Mucosa of stomach (tissue), 1 donor: ENCODE measurements around the gene SZT2.

Experiments used
- H3K27me3 ChIP-seq: one replicate; pipeline ENCODE4 v1.7.0; 2013; ENCODE audit warnings: mild to moderate bottlenecking, low read length; ENCODE audit not compliant: control insufficient read depth, insufficient read depth
- H3K36me3 ChIP-seq: one replicate; pipeline ENCODE4 v1.7.0; 2013; ENCODE audit warnings: low read length; ENCODE audit not compliant: control insufficient read depth, insufficient read depth
- H3K4me1 ChIP-seq: one replicate; pipeline ENCODE4 v1.7.0; 2013; ENCODE audit warnings: mild to moderate bottlenecking, low read length; ENCODE audit not compliant: control insufficient read depth, insufficient read depth
- H3K4me3 ChIP-seq: one replicate; pipeline ENCODE4 v1.7.0; 2013; ENCODE audit warnings: low read length
- H3K9ac ChIP-seq: one replicate; pipeline ENCODE4 v1.7.0; 2013; ENCODE audit warnings: mild to moderate bottlenecking, low read length, moderate library complexity
- H3K9me3 ChIP-seq: one replicate; pipeline ENCODE4 v1.7.0; 2013; ENCODE audit warnings: mild to moderate bottlenecking, low read length, moderate library complexity; ENCODE audit not compliant: control insufficient read depth
- donor health status: Pancreatic carcinoma.

Gene SZT2

DNA sequence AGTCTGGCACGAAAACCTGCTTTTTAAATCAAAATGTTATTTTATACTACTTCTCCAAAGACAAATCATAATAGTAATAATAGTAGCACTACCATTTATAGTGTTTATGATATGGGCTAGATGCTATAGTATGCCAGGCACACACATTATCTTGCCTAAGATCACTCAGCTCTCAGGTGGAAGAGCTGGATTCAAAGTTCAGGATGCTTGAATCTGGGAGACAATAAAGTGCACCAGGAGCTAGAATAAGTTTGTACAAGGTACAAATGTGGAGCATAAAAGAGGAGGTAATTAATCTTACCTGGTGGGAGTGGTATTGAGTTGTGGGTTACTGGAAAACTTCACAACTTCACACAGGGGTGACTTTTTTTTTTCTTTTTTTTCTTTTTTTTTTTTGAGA lies 11.9 kb upstream of the SZT2 start:
- Histone ChIP-seq H3K36me3 (peaks cover 3% of the 10 kb centered on the region), H3K4me1 (peaks cover 10% of the 10 kb centered on the region), H3K27me3 (no peaks in the 10 kb centered on the region), H3K9ac (no peak overlapping the region), H3K4me3 (no peak overlapping the region), H3K9me3 (no peaks in the 10 kb centered on the region)

DNA sequence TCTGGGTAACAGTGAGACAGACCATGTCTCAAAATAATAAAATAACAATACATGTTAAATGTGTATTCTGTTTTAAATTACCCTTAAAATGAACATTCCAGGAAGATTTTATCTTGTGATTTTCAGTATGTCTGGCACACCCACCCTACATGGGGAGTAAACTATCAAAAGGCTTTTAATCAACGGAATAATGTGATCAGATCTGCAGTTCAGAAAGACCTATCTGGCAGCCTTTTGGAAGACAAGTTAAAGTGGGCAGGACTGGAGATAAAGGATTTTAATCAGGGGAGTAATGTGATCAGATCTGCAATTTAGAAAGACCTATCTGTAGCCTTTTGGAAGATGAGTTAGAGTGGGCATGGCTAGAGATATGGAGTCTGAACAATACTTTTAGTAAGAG lies 10.2 kb upstream of the SZT2 start:
- H3K4me1 ChIP-seq: peaks cover 7% of the 10 kb centered on the region
- no peaks in the 10 kb centered on the region for H3K9me3 ChIP-seq
- no peaks in the 10 kb centered on the region for H3K27me3 ChIP-seq
- H3K36me3 ChIP-seq: peaks cover 9% of the 10 kb centered on the region
- no peak overlapping the region for H3K9ac ChIP-seq
- H3K4me3 ChIP-seq: no peak overlapping the region

DNA sequence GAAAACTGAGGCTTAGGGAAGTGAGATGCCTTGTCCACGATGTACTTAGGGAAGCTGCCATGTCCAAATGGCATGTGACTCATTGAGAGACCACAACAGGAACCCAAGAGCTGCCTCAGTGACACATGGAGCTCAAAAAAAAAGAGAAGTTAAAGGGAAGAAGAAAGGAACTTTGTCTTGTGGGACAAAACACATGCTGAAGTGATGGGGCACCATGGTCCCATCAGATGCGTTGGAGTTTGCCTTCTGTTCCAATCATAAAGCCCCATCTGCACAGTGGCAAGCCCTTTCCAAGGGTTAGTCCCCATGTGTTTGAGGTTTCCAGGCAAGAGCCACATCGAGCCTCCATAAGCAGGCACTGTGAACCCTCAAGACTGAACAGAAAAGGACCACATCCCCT lies 8.1 kb upstream of the SZT2 start:
- no peak overlapping the region for H3K9ac ChIP-seq
- H3K4me3 ChIP-seq: no peak overlapping the region
- H3K4me1 ChIP-seq: peaks cover 7% of the 10 kb centered on the region
- H3K27me3 ChIP-seq: no peaks in the 10 kb centered on the region
- H3K36me3 ChIP-seq: peaks cover 17% of the 10 kb centered on the region
- H3K9me3 ChIP-seq: no peaks in the 10 kb centered on the region

DNA sequence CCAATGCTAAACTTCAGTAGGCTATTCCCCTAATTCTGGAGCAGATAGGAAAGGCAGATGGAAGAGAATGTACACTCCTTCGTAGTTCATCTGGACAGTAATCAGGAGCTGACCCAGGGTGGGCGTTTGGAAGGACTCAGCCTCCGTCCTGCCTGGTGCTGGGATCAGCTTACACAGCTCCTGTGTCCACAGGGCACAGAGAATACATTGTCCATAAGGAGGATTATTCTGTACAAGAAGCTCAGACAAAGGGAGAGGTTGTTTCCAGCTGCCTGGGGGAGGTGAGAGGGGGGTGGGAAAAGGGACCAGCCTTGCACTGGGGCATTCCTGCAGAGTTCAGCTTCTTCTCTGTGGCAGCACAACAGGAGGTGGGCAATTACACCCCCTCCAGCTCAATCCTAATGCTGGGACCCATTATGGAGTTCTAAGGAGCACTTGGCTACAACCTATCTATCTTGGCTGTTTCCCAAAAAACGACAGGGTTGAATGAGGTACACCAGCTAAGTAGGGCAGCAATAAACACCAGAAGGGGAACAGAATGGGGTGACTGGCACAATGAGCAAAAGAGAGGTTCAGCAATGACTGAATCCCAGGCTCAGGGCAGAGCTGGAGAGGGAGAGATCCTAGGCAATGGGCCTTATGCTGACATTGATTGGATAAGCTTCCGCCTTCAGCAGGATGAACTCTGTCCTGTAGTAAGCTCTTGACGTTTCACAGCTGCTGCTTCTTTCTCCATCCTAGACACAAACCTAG lies 7.5 kb upstream of the SZT2 start:
- H3K9me3 ChIP-seq: no peaks in the 10 kb centered on the region
- no peaks in the 10 kb centered on the region for H3K27me3 ChIP-seq
- H3K4me1 ChIP-seq: peaks cover 7% of the 10 kb centered on the region
- H3K9ac ChIP-seq: no peak overlapping the region
- peaks cover 17% of the 10 kb centered on the region for H3K36me3 ChIP-seq
- no peak overlapping the region for H3K4me3 ChIP-seq

DNA sequence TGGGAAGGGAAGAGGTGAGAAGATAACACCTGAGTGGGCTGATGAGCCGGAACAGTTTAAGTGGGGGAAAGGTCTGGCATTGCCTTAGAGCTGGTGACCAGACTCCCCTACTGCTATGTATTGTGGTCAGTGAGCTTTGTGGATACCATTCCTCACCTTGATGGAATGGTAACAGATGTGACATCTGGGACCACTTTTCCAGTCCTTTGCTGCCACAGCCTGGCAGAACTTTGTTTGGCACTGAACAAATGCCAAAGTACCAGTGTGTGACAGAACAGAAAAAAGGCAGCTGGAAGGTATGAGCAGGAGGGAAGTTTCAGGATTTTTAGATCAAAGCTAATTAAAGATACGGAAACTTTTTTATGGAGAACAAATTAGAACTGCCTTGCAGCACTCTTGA lies 6.2 kb upstream of the SZT2 start:
- H3K4me3 ChIP-seq: no peak overlapping the region
- no peaks in the 10 kb centered on the region for H3K9me3 ChIP-seq
- no peak overlapping the region for H3K9ac ChIP-seq
- peaks cover 11% of the 10 kb centered on the region for H3K4me1 ChIP-seq
- peaks cover 17% of the 10 kb centered on the region for H3K36me3 ChIP-seq
- H3K27me3 ChIP-seq: no peaks in the 10 kb centered on the region

DNA sequence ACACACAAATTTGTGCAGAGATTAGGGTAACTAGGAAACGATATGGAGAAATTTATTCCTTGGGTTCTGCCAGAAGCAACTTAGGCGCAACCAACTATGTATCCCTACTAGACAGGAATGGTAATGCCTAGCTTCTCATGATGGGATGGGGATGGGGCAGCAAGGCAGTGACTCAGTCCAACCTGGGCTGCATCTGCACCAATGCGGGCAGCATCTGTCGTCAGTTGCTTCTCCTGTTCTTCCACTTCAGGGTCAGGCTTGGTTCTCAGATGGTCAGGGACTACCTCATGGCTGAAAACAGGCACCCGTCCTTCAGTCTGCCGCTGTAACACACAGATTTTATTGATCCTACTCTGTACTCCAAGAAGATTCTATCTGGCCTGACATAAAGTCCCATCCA lies 3.0 kb upstream of the SZT2 start:
- Histone ChIP-seq H3K36me3 (peaks cover 17% of the 10 kb centered on the region), H3K4me3 (no peak overlapping the region), H3K27me3 (no peaks in the 10 kb centered on the region), H3K4me1 (peaks cover 22% of the 10 kb centered on the region), H3K9me3 (no peaks in the 10 kb centered on the region), H3K9ac (no peak overlapping the region)

DNA sequence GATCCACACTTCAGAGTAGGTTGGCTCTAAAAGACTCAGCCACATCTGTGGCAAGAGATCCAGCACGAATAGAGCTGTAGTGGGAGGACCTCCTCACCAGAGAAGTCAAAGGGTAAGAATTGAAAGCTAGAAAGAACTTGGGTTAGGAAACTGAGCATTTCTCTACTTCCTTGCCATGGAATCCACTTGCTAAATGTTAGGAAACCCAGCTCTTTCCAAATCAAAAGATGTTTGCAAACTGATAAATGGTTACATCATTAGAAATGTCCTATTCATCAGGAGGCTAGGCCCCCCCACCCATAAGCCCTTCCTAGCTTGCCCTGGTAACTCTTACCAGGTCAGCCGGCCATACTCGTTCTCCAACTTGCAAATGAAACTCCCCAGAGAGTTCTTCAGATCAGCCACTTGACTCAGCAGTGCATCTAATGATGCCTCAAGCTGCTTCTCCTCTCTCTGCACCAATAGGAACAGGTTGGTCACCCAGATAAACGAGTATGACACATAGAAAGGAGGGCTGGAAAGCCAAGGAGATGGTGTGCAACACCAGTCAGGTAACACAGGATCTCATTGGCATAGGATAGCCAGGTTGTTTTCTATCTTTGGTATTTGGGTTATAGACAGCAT lies 1.6 kb upstream of the SZT2 start:
- peaks cover 12% of the 10 kb centered on the region for H3K36me3 ChIP-seq
- peak overlapping the region; percentile 95 for H3K9ac ChIP-seq
- H3K4me1 ChIP-seq: peaks cover 15% of the 10 kb centered on the region
- H3K27me3 ChIP-seq: no peaks in the 10 kb centered on the region
- no peaks in the 10 kb centered on the region for H3K9me3 ChIP-seq
- no peak overlapping the region for H3K4me3 ChIP-seq

DNA sequence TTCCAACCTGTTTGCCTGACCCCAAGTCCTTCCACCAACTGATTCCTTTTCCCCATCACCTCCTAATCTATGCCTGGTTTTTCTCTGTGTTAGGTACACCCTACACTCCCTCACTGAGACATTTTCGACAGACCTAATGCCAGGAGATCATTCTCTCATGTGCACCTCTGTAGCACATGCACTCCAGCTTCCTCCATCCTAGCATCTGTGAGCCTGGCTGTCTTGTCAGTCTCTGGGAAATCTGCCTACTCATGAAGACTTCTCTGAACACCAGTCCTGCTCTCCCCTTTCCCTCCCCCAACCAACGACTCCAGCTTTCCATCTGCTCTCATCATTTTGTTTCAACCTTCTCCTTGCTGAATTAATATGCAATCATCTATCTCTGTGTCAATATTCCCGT lies 1.1 kb upstream of the SZT2 start:
- Histone ChIP-seq H3K36me3 (peaks cover 11% of the 10 kb centered on the region), H3K9ac (peak overlapping the region; percentile 95), H3K4me3 (peak overlapping the region; percentile 52), H3K9me3 (no peaks in the 10 kb centered on the region), H3K27me3 (no peaks in the 10 kb centered on the region), H3K4me1 (peaks cover 15% of the 10 kb centered on the region)

DNA sequence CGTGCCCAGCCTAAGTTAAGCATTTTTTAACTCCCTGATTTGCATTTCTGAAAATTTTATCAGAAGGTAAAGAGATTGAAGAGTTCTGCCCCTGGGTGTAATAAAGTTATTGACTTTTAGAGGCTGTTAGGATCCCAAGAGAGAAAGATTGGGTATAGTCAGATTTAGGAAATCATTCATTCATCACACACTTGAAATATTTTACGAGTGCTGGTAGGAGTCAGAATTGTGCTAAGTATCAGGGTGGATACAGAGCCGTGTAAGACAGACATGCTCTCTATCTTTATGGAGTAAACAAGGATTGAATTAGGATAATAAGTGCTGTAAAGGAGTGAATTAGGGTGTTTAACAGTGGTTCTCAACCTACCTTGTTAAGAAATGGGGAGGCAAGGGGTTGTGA lies 3.0 kb downstream of the SZT2 start:
- H3K27me3 ChIP-seq: no peaks in the 10 kb centered on the region
- H3K4me1 ChIP-seq: peaks cover 15% of the 10 kb centered on the region
- no peak overlapping the region for H3K4me3 ChIP-seq
- H3K9me3 ChIP-seq: no peaks in the 10 kb centered on the region
- no peaks in the 10 kb centered on the region for H3K36me3 ChIP-seq
- H3K9ac ChIP-seq: no peak overlapping the region

DNA sequence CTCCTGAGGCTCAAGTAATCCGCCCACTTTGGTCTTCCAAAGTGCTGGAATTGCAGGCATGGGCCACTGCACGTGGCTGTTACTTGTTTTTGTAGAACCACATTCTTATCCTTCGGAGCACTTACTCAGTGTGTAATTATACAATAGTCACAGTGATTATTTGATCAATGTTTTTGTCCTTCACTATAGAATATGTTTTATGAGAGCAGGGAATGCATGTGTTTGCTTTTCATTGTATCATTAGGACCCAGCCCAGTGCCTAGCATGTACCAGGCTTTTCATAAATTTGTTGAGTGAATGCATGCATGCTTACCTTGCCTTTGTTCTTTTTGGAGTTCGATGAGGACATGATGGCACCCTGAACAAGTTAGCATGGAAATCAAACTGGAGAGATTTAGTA lies 5.8 kb downstream of the SZT2 start:
- no peaks in the 10 kb centered on the region for H3K9me3 ChIP-seq
- H3K9ac ChIP-seq: no peak overlapping the region
- H3K36me3 ChIP-seq: no peaks in the 10 kb centered on the region

DNA sequence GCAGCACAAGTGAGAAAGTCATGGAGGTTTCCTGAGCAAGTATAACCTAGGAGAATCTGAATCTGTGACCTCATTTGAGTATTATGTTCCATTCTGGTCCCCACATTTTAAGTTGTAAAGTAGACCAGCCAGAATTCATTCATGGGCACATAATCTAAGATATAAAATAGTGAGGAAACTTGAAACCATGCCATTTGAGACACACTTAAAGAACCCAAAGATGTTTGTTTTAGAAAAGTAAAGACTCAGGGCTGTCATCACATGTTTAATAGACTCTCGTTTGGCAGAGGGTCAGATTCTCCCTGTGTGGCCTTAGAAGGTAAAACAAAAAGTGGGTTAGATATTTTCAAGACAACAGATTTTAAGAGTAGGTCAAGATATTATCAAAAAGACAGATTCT lies 6.4 kb downstream of the SZT2 start:
- no peak overlapping the region for H3K9ac ChIP-seq
- no peak overlapping the region for H3K4me3 ChIP-seq
- H3K27me3 ChIP-seq: no peaks in the 10 kb centered on the region
- H3K4me1 ChIP-seq: no peaks in the 10 kb centered on the region
- H3K9me3 ChIP-seq: no peaks in the 10 kb centered on the region
- no peaks in the 10 kb centered on the region for H3K36me3 ChIP-seq

More for the DNA sequence above, 5.8 kb downstream of the SZT2 start:
- no peaks in the 10 kb centered on the region for H3K27me3 ChIP-seq
- no peak overlapping the region for H3K4me3 ChIP-seq
- peaks cover 3% of the 10 kb centered on the region for H3K4me1 ChIP-seq

DNA sequence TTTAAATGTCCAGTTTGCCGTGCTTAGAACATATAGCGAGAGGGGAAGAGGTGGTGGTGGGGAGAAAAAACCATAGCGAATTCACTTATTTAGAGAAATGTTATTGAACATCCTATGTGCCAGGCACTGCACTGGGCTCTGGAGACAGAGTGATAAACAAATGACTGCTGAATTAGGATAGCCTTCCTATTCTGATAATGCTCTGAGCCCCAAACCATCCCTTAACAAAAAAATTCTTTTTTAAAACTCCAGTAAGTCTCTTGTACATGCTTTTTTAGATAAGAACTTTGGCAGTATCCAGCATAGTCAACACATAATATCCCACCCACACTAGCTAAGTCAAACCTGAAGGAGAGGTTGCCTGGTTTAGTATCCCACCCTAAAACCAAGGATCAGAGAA lies 8.5 kb downstream of the SZT2 start:
- Histone ChIP-seq H3K36me3 (no peaks in the 10 kb centered on the region), H3K4me1 (no peaks in the 10 kb centered on the region), H3K9me3 (no peaks in the 10 kb centered on the region), H3K9ac (no peak overlapping the region), H3K27me3 (no peaks in the 10 kb centered on the region), H3K4me3 (no peak overlapping the region)
